MM.1S (cell line): ENCODE results near the gene TIMP4.

Source experiments
- DNase-seq: peaks from one replicate; pipeline ENCODE4 v3.0.0-alpha.2; 2015
- H2AFZ ChIP-seq: fragments of 300-600 bp; sonication (generic); 2 replicates; pipeline ENCODE4 v1.6.0; 2016; ENCODE audit warnings: antibody characterized with exemption, low read length
- H3F3A ChIP-seq: fragments of 300-600 bp; sonication (generic); 2 replicates; pipeline ENCODE4 v1.6.1; 2016; ENCODE audit warnings: mild to moderate bottlenecking, antibody characterized with exemption, low read length, moderate library complexity, mixed read lengths; ENCODE audit not compliant: insufficient read depth
- H3K27ac ChIP-seq: fragments of 300-600 bp; sonication (generic); 2 replicates; pipeline ENCODE4 v1.5.1; 2016; ENCODE audit warnings: mild to moderate bottlenecking, low read length
- H3K27me3 ChIP-seq: fragments of 300-600 bp; sonication (generic); replicated peaks from 2 replicates; pipeline ENCODE4 v1.6.0; 2016; ENCODE audit warnings: low read length; ENCODE audit not compliant: insufficient read depth
- H3K36me3 ChIP-seq: fragments of 300-600 bp; sonication (generic); replicated peaks from 2 replicates; pipeline ENCODE4 v1.6.1; 2016; ENCODE audit warnings: mild to moderate bottlenecking, low read length, mixed read lengths; ENCODE audit not compliant: insufficient read depth
- H3K4me1 ChIP-seq: fragments of 300-600 bp; sonication (generic); 2 replicates; pipeline ENCODE4 v1.6.1; 2016; ENCODE audit warnings: low read length, mixed read lengths
- H3K4me2 ChIP-seq: fragments of 300-600 bp; sonication (generic); 2 replicates; pipeline ENCODE4 v1.6.0; 2016; ENCODE audit warnings: low read depth, low read length
- H3K4me3 ChIP-seq: fragments of 300-600 bp; sonication (generic); 2 replicates; pipeline ENCODE4 v1.5.1; 2016; ENCODE audit warnings: low read length, mixed read lengths
- H3K79me2 ChIP-seq: fragments of 300-600 bp; sonication (generic); 2 replicates; pipeline ENCODE4 v1.6.1; 2016; ENCODE audit warnings: mixed run types, low read length, mixed read lengths
- H3K9ac ChIP-seq: fragments of 300-600 bp; sonication (generic); 2 replicates; pipeline ENCODE4 v1.6.1; 2016; ENCODE audit warnings: low read length, mixed read lengths
- H3K9me2 ChIP-seq: fragments of 300-600 bp; sonication (generic); replicated peaks from 2 replicates; pipeline ENCODE4 v1.6.1; 2016; ENCODE audit warnings: mild to moderate bottlenecking, low read length, mixed read lengths; ENCODE audit not compliant: insufficient read depth
- H3K9me3 ChIP-seq: fragments of 300-600 bp; sonication (generic); replicated peaks from 2 replicates; pipeline ENCODE4 v1.6.1; 2016; ENCODE audit warnings: mild to moderate bottlenecking, low read length, mixed read lengths; ENCODE audit not compliant: insufficient read depth
- H4K20me1 ChIP-seq: fragments of 300-600 bp; sonication (generic); 2 replicates; pipeline ENCODE4 v1.6.1; 2016; ENCODE audit warnings: mild to moderate bottlenecking, low read length, moderate library complexity, mixed read lengths; ENCODE audit not compliant: insufficient read depth
- CTCF ChIP-seq: fragments of 300-600 bp; sonication (generic); IDR thresholded peaks from 2 replicates; pipeline ENCODE4 v1.5.1; 2016; ENCODE audit warnings: antibody characterized with exemption, low read length, mixed read lengths
- EZH2 ChIP-seq: fragments of 300-600 bp; sonication (generic); optimal IDR thresholded peaks from 2 replicates; pipeline ENCODE3; 2017; ENCODE audit warnings: low read depth, mild to moderate bottlenecking, antibody characterized with exemption, low read length, mixed read lengths
- EZH2phosphoT487 ChIP-seq: fragments of 300-600 bp; sonication (generic); IDR thresholded peaks from 2 replicates; pipeline ENCODE4 v1.6.1; 2018; ENCODE audit warnings: antibody characterized with exemption, low read length

TIMP4 gene

GRCh38 chr3:12107071-12107713, 51.5 kb downstream of the TIMP4 start:
- no peaks in the 10 kb centered on the region for H4K20me1 ChIP-seq
- H3K4me1 ChIP-seq = no peaks in the 10 kb centered on the region
- TF ChIP-seq EZH2phosphoT487 (no peak), EZH2 (no peak), CTCF (no peak)
- no peaks in the 10 kb centered on the region for H3K27me3 ChIP-seq
- no peak overlapping the region for H3K4me2 ChIP-seq
- no peaks in the 10 kb centered on the region for H3K79me2 ChIP-seq
- no peaks in the 10 kb centered on the region for H3K36me3 ChIP-seq
- H3F3A ChIP-seq = no peaks in the 10 kb centered on the region
- no peak overlapping the region for H2AFZ ChIP-seq
- no peak overlapping the region for H3K4me3 ChIP-seq
- no peak overlapping the region for H3K9ac ChIP-seq
- no peak overlapping the region for H3K27ac ChIP-seq
- H3K9me3 ChIP-seq = no peaks in the 10 kb centered on the region
- DNase-seq = no peak
- H3K9me2 ChIP-seq = no peaks in the 10 kb centered on the region
